CD1c-positive myeloid dendritic cell (primary cell): ENCODE measurements around the gene OTUB1.
"Not testable (repeated sequence)": the region's sequence is repeated elsewhere in the genome, so short reads cannot be mapped to it uniquely, and the experiment has no call there.

Experiments used
- DNase-seq: peaks from one replicate; pipeline ENCODE4 v3.0.0-alpha.2; 2016; ENCODE audit errors: extremely low spot score

OTUB1 gene

DNA sequence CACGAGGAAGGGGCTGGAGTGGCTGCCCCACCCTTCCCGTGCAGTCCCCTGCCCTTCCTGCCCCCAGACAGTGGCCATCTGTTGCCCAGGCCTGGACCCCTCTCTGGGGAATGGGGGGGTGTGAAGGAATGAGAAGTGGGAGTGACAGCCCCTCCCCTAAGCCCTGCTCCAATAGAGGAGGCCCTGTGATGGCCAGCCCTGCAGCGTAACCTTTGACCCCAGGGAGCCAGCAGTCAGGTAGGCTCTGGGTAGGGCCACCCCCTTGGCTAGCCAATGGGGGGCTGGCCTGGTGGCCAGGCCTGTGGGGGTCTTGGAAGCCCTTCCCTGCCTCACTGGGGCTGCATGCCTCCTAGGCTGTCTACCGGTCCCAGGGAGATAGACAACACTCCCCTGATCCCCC is 56.1 kb downstream of the OTUB1 start:
- DNase-seq, result no peak

DNA sequence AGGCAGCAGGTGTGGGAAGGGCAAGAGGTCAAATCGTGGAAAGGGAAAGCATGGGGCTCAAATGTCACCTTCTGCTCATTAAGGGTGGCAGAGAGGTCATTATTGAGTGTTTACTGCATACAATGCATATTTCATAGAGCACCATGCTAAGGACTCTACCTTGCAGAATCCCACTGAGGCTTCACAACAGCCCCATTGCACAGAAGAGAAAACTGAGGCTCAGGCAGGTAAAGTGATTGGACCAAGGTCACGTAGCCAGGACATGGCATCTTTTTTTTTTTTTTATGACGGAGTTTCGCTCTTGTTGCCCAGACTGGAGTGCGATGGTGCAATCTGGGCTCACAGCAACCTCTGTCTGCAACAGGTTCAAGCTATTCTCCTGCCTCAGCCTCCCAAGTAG is 57.3 kb downstream of the OTUB1 start:
- no peak for DNase-seq

DNA sequence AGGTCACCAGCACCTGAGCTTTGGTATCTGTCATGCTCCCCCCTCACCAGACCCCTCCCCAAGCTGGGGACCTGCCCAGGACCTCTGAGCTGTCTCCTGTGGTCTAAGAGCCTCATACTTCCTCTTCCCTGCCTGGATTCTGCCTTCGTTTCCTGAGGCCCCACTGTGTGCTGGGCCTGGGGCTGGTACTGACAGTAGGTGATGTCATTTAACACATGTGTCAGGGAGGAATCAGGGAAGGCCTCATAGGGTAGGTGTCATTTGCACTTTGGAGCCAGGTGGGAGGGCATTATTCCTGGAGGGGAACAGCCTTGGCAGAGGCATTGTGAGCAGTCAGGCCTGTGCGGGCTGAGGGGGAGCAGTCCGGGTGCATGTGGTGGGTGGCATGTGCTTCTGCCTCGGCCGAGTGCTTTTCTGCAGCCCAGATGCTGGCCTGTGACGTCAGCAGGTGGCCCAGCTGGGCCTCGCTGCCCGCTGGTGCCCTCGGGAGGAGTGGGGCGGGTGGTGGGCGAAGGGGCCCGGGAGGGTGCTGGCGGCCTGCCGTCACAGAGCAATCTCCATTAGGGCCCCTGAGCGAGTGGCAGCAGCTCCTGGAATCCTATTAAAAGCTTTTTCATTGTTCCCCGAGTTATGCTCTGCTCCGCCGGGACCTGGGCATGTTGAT is 58.6 kb downstream of the OTUB1 start:
- no peak for DNase-seq

DNA sequence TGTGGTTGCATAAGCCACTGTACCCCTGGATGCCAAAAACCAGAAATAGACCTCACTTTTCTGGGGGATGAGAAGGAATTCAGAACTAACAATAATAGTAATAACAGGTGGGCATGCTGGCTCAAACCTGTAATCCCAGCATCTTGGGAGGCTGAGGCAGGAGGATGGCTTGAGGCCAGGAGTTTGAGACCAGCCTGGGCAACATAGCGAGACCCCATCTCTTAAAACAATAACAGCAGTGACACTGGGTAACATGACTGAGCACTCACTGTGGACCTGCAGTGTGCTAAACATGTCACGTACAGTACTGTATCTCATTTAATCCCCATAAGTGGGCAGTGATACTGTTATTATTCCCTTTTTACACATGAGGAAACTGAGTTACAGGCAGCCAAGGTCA is 59.5 kb downstream of the OTUB1 start:
- no peak for DNase-seq

DNA sequence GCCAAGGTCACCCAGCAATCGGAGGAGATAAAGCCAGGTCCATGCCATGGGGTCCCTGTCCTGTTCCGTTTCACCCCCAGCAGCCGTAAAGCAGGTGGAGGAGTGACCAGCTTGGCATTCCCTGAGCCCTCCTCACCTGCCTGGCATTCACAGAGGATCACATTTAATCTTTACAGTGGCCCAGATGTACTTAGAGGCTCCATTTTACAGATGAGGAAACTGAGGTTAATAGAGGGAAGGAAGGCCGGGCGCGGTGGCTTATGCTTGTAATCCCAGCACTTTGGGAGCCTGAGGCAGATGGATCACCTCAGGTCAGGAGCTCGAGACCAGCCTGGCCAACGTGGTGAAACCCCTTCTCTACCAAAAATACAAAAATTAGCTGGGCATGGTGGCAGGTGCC is 61.1 kb downstream of the OTUB1 start:
- not testable (repeated sequence) for DNase-seq
